Activated CD8-positive, alpha-beta memory T cell treated with anti-CD3 and anti-CD28 coated beads, Interleukin-2, amount 10 ng/mL, durations not matched to agents 7 days and 5 days (primary cell): ENCODE data around the gene SLC25A23. TPM values are rescaled to one million over a fixed set of nuclear protein-coding genes. Genes with fewer than 3 reads are reported as not detected.
A peak's percentile ranks its signal among the peaks of the same experiment; 100 is the strongest.
"Not testable (repeated sequence)": the region's sequence is repeated elsewhere in the genome, so short reads cannot be mapped to it uniquely, and the experiment has no call there.

Experiments
- ATAC-seq: fragments of 150-1000 bp; cut with Tn5 transposase; one replicate; pipeline ENCODE4 v1.10.0; 2021; ENCODE audit warnings: moderate library complexity
- CTCF ChIA-PET: fragments of 350-600 bp; sonication (Branson Sonifier 250); formaldehyde crosslinking; loops from one replicate; lab custom pipeline; 2021; ENCODE audit warnings: antibody characterized with exemption; lab: Charles Lee
- DNase-seq: peaks from one replicate; pipeline ENCODE4 v3.0.0-alpha.2; 2020
- H3K27ac Mint-ChIP-seq: one replicate; pipeline ENCODE4 v1.8.0; 2021; ENCODE audit warnings: mild to moderate bottlenecking, mixed read lengths
- H3K27me3 Mint-ChIP-seq: one replicate; pipeline ENCODE4 v1.8.0; 2021; ENCODE audit warnings: mixed read lengths
- H3K36me3 Mint-ChIP-seq: one replicate; pipeline ENCODE4 v1.8.0; 2021; ENCODE audit warnings: mild to moderate bottlenecking, mixed read lengths
- H3K4me1 Mint-ChIP-seq: one replicate; pipeline ENCODE4 v1.8.0; 2021; ENCODE audit warnings: mixed read lengths
- H3K4me3 Mint-ChIP-seq: one replicate; pipeline ENCODE4 v1.8.0; 2021; ENCODE audit warnings: mild to moderate bottlenecking, moderate library complexity, mixed read lengths
- H3K9me3 Mint-ChIP-seq: one replicate; pipeline ENCODE4 v1.8.0; 2022; ENCODE audit warnings: low read depth, mixed read lengths
- total RNA-seq, 2 experiments: library from RNA; stranded (reverse); gene quantifications; one replicate each; pipeline ENCODE4 v1.2.3, GENCODE V29; 2021

The SLC25A23 gene
- total RNA-seq, 2 experiments from 2014 or later, result 25.2 to 27.9 TPM

GRCh38 chr19:6406401-6406800 lies 53.2 kb downstream of the SLC25A23 start:
- Mint-ChIP-seq H3K9me3 (no peaks in the 10 kb centered on the region), H3K36me3 (no peaks in the 10 kb centered on the region), H3K4me1 (no peaks in the 10 kb centered on the region), H3K27me3 (no peaks in the 10 kb centered on the region), H3K27ac (no peak overlapping the region), H3K4me3 (no peak overlapping the region)
- CTCF ChIA-PET, result no interaction called here
- DNase-seq, result no peak
- no peak for ATAC-seq

- no peak overlapping the region for H3K4me3 Mint-ChIP-seq
- CTCF ChIA-PET, result interaction anchor here (0.6 kb wide), 1 partner anchor 9 kb away, joined by 4 read pairs; no protein-coding TSS in a partner anchor
- peaks cover 2% of the 10 kb centered on the region for H3K4me1 Mint-ChIP-seq
- H3K27me3 Mint-ChIP-seq, result no peaks in the 10 kb centered on the region
- ATAC-seq (no peak), DNase-seq (no peak)
- no peaks in the 10 kb centered on the region for H3K9me3 Mint-ChIP-seq
- no peaks in the 10 kb centered on the region for H3K36me3 Mint-ChIP-seq
- no peak overlapping the region for H3K27ac Mint-ChIP-seq
These were observed 56.6 kb downstream of the SLC25A23 start for GRCh38 chr19:6402837-6403608.

- Mint-ChIP-seq H3K27ac (no peak overlapping the region), H3K4me1 (peaks cover 2% of the 10 kb centered on the region), H3K4me3 (no peak overlapping the region), H3K36me3 (no peaks in the 10 kb centered on the region), H3K27me3 (no peaks in the 10 kb centered on the region), H3K9me3 (no peaks in the 10 kb centered on the region)
- CTCF ChIA-PET, result no interaction called here
- ATAC-seq, result no peak
- no peak for DNase-seq
These were observed 57.5 kb downstream of the SLC25A23 start for GRCh38 chr19:6402058-6402457.

- H3K4me3 Mint-ChIP-seq, H3K9me3 Mint-ChIP-seq, H3K36me3 Mint-ChIP-seq, CTCF ChIA-PET, H3K4me1 Mint-ChIP-seq, DNase-seq, H3K27ac Mint-ChIP-seq, H3K27me3 Mint-ChIP-seq, ATAC-seq: not testable (repeated sequence)
These were observed 59.3 kb downstream of the SLC25A23 start for GRCh38 chr19:6400062-6400944.

- no peak for DNase-seq
- H3K27me3 Mint-ChIP-seq, result no peaks in the 10 kb centered on the region
- H3K9me3 Mint-ChIP-seq, result no peaks in the 10 kb centered on the region
- CTCF ChIA-PET, result no interaction called here
- H3K4me3 Mint-ChIP-seq, result no peak overlapping the region
- no peak for ATAC-seq
- peaks cover 22% of the 10 kb centered on the region for H3K4me1 Mint-ChIP-seq
- H3K27ac Mint-ChIP-seq, result no peak overlapping the region
- H3K36me3 Mint-ChIP-seq, result peaks cover 10% of the 10 kb centered on the region
These were observed 63.3 kb downstream of the SLC25A23 start for GRCh38 chr19:6396305-6396704.

GRCh38 chr19:6394831-6395230 lies 64.8 kb downstream of the SLC25A23 start:
- no peaks in the 10 kb centered on the region for H3K9me3 Mint-ChIP-seq
- CTCF ChIA-PET, result interaction anchor here (0.7 kb wide), 1 partner anchor 9 kb away, joined by 4 read pairs; no protein-coding TSS in a partner anchor
- H3K36me3 Mint-ChIP-seq, result peaks cover 15% of the 10 kb centered on the region
- H3K4me3 Mint-ChIP-seq, result peak overlapping the region; percentile 31
- no peak for DNase-seq
- no peak overlapping the region for H3K27ac Mint-ChIP-seq
- no peaks in the 10 kb centered on the region for H3K27me3 Mint-ChIP-seq
- peaks cover 26% of the 10 kb centered on the region for H3K4me1 Mint-ChIP-seq
- no peak for ATAC-seq

- ATAC-seq (no peak), DNase-seq (peak; percentile 86)
These were observed 65.6 kb downstream of the SLC25A23 start for GRCh38 chr19:6393983-6394412.

GRCh38 chr19:6393074-6393982 lies 66.3 kb downstream of the SLC25A23 start, which contains the start of gene GTF2F1:
Gene GTF2F1 (minus strand): TSS chr19:6393164. CDS start chr19:6392995, 169 bp downstream.
- H3K27me3 Mint-ChIP-seq, result no peaks in the 10 kb centered on the region
- peaks cover 26% of the 10 kb centered on the region for H3K4me1 Mint-ChIP-seq
- H3K27ac Mint-ChIP-seq, result peak within 1 kb of the TSS; percentile 90
- no peaks in the 10 kb centered on the region for H3K9me3 Mint-ChIP-seq
- H3K4me3 Mint-ChIP-seq, result peak within 1 kb of the TSS; percentile 91
- peak; percentile 86 for ATAC-seq
- peaks cover 22% of the 10 kb centered on the region for H3K36me3 Mint-ChIP-seq
- DNase-seq, result peak; percentile 96
- CTCF ChIA-PET, result interaction anchor here (0.8 to 1.4 kb wide), 5 partner anchors 32 to 409 kb away, joined by 3 to 5 read pairs (median 3); no protein-coding TSS in a partner anchor

More at GRCh38 chr19:6393983-6394412, 65.6 kb downstream of the SLC25A23 start:
- Mint-ChIP-seq H3K27me3 (no peaks in the 10 kb centered on the region), H3K27ac (peak overlapping the region; percentile 90), H3K4me1 (peaks cover 26% of the 10 kb centered on the region), H3K4me3 (peak overlapping the region; percentile 91), H3K36me3 (peaks cover 18% of the 10 kb centered on the region), H3K9me3 (no peaks in the 10 kb centered on the region)
- CTCF ChIA-PET, result interaction anchor here (0.7 to 1.2 kb wide), 4 partner anchors 9 to 409 kb away, joined by 3 to 4 read pairs (median 3); no protein-coding TSS in a partner anchor

GRCh38 chr19:6392221-6393073 lies 67.1 kb downstream of the SLC25A23 start:
- Mint-ChIP-seq H3K4me1 (peaks cover 26% of the 10 kb centered on the region), H3K27ac (peak overlapping the region; percentile 90), H3K9me3 (no peaks in the 10 kb centered on the region), H3K4me3 (peak overlapping the region; percentile 91), H3K36me3 (peaks cover 25% of the 10 kb centered on the region), H3K27me3 (no peaks in the 10 kb centered on the region)
- DNase-seq (no peak), ATAC-seq (peak; percentile 0)
- CTCF ChIA-PET, result interaction anchor here (0.9 to 1.4 kb wide), 2 partner anchors 33 to 112 kb away, joined by 3 to 5 read pairs; no protein-coding TSS in a partner anchor
